MG63 (cell line): ENCODE results near the gene WRAP73. TPM values are rescaled to one million over a fixed set of nuclear protein-coding genes. Genes with fewer than 3 reads are reported as not detected.
"Not testable (repeated sequence)": the region's sequence is repeated elsewhere in the genome, so short reads cannot be mapped to it uniquely, and the experiment has no call there.

Source experiments
- DNase-seq: peaks from one replicate; pipeline ENCODE4 v3.0.0-alpha.2; 2020
- H3K27me3 ChIP-seq: fragments of 250-450 bp; sonication (Bioruptor Pico); 2 replicates; pipeline ENCODE4 v1.5.1; 2020; ENCODE audit warnings: mild to moderate bottlenecking, moderate library complexity
- H3K36me3 ChIP-seq: fragments of 250-450 bp; sonication (Bioruptor Pico); 2 replicates; pipeline ENCODE4 v1.5.1; 2020; ENCODE audit warnings: mild to moderate bottlenecking, moderate library complexity
- H3K4me3 ChIP-seq: fragments of 250-450 bp; sonication (Bioruptor Pico); 2 replicates; pipeline ENCODE4 v1.5.1; 2020; ENCODE audit warnings: mild to moderate bottlenecking, moderate library complexity
- H3K9me3 ChIP-seq: fragments of 250-450 bp; sonication (Bioruptor Pico); 2 replicates; pipeline ENCODE4 v1.5.1; 2020; ENCODE audit warnings: mild to moderate bottlenecking, moderate library complexity
- total RNA-seq: library from RNA; depleted of rRNA; stranded (reverse); fragments of >200 nt; shearing (Covaris generic); gene quantifications from 2 replicates; pipeline ENCODE4 v1.2.3, GENCODE V29; 2014; ENCODE audit warnings: low replicate concordance; rRNA removed

The WRAP73 gene
- total RNA-seq, 1 experiment from 2014 or later, result 52.7 TPM

DNA sequence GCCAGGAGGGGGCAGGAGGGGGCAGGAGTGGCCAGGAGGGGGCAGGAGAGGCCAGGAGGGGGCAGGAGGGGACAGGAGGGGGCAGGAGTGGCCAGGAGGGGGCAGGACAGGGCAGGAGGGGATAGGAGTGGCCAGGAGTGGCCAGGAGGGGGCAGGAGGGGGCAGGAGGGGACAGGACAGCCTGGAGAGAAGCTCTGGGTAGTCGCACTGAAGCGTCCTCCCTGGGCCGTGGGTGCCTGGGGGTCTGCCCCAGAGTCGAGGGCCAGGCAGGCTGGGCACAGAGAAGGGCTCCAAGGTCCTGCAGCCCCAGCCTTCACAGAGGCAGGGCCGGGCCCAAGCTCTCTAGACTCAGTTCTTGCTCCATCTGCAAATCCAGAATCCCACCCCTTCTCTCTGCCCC, 61.5 kb downstream of the WRAP73 start:
- Histone ChIP-seq H3K36me3 (peaks cover 3% of the 10 kb centered on the region; the same call in 1 of the 2 replicates), H3K4me3 (no peak overlapping the region), H3K9me3 (no peaks in the 10 kb centered on the region), H3K27me3 (no peaks in the 10 kb centered on the region)
- no peak for DNase-seq

DNA sequence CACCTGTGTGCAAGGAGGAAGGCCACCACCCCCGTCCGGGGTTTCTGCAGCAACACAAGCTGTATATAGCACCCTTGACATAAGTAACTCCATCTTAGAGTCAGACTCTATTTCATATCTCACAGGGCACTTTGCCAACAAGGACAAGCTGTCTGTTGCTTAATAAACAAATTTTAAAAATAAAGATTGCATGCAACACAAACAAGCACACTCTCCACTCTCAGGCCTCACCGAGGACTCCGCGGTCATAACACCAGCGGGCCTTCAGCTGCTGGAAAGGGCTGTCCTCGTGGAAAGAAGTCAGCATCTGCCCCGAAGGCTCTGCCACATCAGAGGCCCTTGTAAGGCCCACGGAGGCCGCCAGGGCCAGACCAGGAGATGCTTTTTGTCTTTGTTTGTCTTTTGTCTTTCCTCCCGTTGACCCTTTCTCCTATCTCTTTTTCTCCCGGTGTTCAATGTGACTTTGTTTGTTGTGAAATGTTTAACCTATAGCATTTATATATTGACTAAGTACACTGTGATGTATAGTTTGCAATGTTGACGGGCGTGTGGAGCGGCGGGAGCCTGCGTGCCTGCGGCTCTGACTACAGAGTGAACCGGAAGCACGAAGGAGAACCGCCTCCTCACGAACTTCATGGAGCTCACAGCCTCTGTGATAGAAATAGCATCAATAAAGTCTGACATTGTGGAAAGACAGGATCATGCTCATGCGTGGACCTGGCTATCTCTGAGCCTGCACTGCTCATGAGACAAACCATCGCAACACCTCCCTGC, 62.7 kb downstream of the WRAP73 start:
- Histone ChIP-seq H3K4me3 (no peak overlapping the region), H3K9me3 (no peaks in the 10 kb centered on the region), H3K27me3 (no peaks in the 10 kb centered on the region), H3K36me3 (peaks cover 3% of the 10 kb centered on the region; the same call in 1 of the 2 replicates)
- no peak for DNase-seq

- Histone ChIP-seq H3K36me3 (peaks cover 3% of the 10 kb centered on the region; the same call in 1 of the 2 replicates), H3K27me3 (no peaks in the 10 kb centered on the region), H3K9me3 (no peaks in the 10 kb centered on the region), H3K4me3 (no peak overlapping the region)
- no peak for DNase-seq
Observed at GRCh38 chr1:3585940-3586568, 63.8 kb downstream of the WRAP73 start.

- not testable (repeated sequence) for DNase-seq, H3K27me3 ChIP-seq, H3K4me3 ChIP-seq, H3K9me3 ChIP-seq, H3K36me3 ChIP-seq
Observed at GRCh38 chr1:3585353-3585868, 64.5 kb downstream of the WRAP73 start.

DNA sequence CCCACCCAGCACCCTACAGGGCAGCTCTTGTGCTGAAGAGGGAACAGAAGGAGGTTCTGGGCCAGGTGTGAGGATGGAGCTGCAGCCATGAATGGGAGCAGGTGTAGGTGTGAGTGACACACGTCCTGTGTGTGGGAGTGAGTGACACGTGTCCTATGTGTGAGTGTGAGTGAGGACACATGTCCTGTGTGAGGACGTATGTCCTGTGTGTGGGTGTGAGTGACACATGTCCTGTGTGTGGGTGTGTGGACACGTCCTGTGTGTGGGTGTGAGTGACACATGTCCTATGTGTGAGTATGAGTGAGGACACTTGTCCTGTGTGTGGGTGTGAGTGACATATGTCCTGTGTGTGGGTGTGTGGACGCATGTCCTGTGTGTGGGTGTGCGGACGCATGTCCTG, 65.0 kb downstream of the WRAP73 start:
- no peaks in the 10 kb centered on the region for H3K27me3 ChIP-seq
- no peak overlapping the region for H3K4me3 ChIP-seq
- no peaks in the 10 kb centered on the region for H3K9me3 ChIP-seq
- DNase-seq, result no peak
- peaks cover 3% of the 10 kb centered on the region; the same call in 1 of the 2 replicates for H3K36me3 ChIP-seq

- H3K27me3 ChIP-seq, H3K9me3 ChIP-seq, H3K36me3 ChIP-seq, H3K4me3 ChIP-seq, DNase-seq: not testable (repeated sequence)
Observed at GRCh38 chr1:3583751-3584150, 66.2 kb downstream of the WRAP73 start.

DNA sequence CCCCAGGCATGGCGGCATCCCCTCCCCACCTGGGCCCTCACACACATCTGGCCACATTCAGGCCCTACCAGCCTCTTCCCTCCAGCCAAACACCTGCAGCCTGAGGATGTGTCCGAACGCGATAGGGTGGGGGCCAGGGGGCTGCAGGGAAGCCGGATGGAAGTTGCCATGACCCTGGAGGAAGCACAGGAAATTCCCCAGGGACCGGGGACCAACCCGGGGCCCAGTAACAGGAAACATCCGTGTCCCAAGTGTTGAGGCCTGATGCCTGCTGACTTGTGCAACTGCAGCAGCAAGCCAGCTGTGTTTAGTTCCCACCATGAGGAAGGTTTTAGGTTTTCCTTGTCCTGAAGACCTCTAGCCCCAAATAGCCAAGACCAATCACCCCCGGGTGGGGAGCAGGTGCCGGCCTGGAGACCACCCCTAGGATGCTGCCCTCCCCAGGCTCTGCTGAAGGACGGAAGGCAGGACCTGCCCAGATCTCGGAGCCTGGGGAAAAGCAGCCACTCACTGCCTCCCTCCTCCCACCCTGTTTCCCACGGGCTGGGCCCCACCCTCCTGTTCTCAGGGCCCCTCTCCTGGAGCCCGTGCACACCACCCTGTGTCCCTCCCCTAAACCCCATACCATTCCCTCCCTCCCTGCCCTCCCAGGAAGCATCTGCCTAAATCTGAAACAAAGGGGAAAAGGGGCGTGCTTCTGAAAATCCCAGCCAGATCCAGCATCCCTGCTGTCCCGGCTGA, 68.4 kb downstream of the WRAP73 start:
- H3K9me3 ChIP-seq, result no peaks in the 10 kb centered on the region
- DNase-seq, result no peak
- H3K4me3 ChIP-seq, result no peak overlapping the region
- H3K36me3 ChIP-seq, result peaks cover 5% of the 10 kb centered on the region
- H3K27me3 ChIP-seq, result no peaks in the 10 kb centered on the region

Other genes starting within 250 kb of the WRAP73 start
- 0.13 TPM in 1 of 2 replicates, not detected in the other for gene ARHGEF16, start 195.4 kb downstream of the WRAP73 start, total RNA-seq
- 121 and 198 TPM in 2 replicates for gene MEGF6, start 38.6 kb downstream of the WRAP73 start, total RNA-seq
- 32.4 and 34.5 TPM in 2 replicates for gene TPRG1L, start 25.1 kb downstream of the WRAP73 start, total RNA-seq
- gene TP73, start 2.4 kb upstream of the WRAP73 start, total RNA-seq, result 3.1 and 8.3 TPM in 2 replicates
- gene CCDC27, start 102.3 kb upstream of the WRAP73 start, total RNA-seq, result not detected in 2 replicates
- not detected in 2 replicates for gene SMIM1, start 122.6 kb upstream of the WRAP73 start, total RNA-seq
- 52.4 and 71.1 TPM in 2 replicates for gene LRRC47, start 146.4 kb upstream of the WRAP73 start, total RNA-seq
- 4.9 TPM in 2 replicates for gene CEP104, start 207.1 kb upstream of the WRAP73 start, total RNA-seq
- 12.7 and 19.1 TPM in 2 replicates for gene DFFB, start 207.4 kb upstream of the WRAP73 start, total RNA-seq